Upper lobe of right lung (tissue), 1 donor: ENCODE data around the gene GM2A. TPM values are rescaled to one million over a fixed set of nuclear protein-coding genes. Genes with fewer than 3 reads are reported as not detected.

Source experiments
- ATAC-seq: fragments of 200-7000 bp; cut with Tn5 transposase; one replicate; pipeline ENCODE4 v1.9.1; 2020; ENCODE audit warnings: mild to moderate bottlenecking, moderate library complexity
- DNase-seq: peaks from one replicate; pipeline ENCODE4 v3.0.0-alpha.2; 2020
- H3K27ac ChIP-seq: fragments of 200-600 bp; one replicate; pipeline ENCODE4 v1.8.0; 2022
- H3K27me3 ChIP-seq: fragments of 200-600 bp; one replicate; pipeline ENCODE4 v1.8.0; 2022; ENCODE audit warnings: mild to moderate bottlenecking
- H3K36me3 ChIP-seq: fragments of 200-600 bp; one replicate; pipeline ENCODE4 v1.8.0; 2022
- H3K4me1 ChIP-seq: fragments of 200-600 bp; one replicate; pipeline ENCODE4 v1.8.0; 2022
- H3K4me3 ChIP-seq: fragments of 200-600 bp; one replicate; pipeline ENCODE4 v1.8.0; 2022; ENCODE audit warnings: mild to moderate bottlenecking
- H3K9me3 ChIP-seq: fragments of 200-600 bp; one replicate; pipeline ENCODE4 v1.8.0; 2022
- intact Hi-C: fragments of 100-400 bp; cut with DNase I; formaldehyde crosslinking; loops from one replicate; pipeline ENCODE4 v1.11.0; 2022
- total RNA-seq: library from RNA; stranded (reverse); fragmentation: NEBNext Ultra II Directional; extraction: Animal tissue kit (Norgen Biotek cat#: 25700); gene quantifications from one replicate; pipeline ENCODE4 v1.2.1, GENCODE V29; 2021
- TF ChIP-seq, protein P1 (sequence below): fragments of 200-600 bp; IDR thresholded peaks from one replicate; pipeline ENCODE4 v1.8.0; 2022; ENCODE audit warnings: antibody characterized with exemption
- donor health status: DM: no; HTN: yes; CAD: no; lungs with severe emphysema.

Gene GM2A
- total RNA-seq, 1 donor from 2014 or later = 104 TPM

DNA sequence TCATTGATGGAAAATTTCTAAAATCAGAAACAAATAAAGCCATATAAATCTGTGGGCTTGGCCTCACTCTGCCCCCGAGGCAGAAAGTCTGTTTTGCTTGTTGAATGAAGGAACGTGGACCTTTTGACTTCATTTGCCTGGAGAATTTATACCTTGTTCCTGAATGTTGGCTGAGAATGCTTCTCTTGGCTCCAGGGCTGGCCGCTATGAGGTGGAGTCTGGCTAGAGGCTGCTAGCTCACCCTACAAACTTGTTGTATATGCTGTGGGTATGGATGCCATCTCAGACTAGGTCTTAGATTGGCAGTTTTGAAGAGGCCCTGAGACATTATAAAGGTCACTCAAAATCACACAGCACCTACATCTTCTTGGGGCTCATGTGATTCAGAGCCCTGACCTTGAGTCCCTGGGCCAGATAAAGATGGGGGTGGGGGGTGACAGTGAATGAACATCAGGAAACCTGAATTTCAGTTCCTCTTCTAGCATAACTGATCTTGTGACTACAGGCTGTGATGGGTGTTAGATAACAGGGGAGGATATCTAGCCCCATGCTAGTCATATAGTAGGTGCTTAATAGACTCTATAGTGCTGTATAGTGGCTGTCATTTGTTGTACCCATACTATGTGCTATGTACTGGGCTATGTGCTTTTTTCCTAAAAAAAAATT, 2.8 kb downstream of the GM2A start:
- ATAC-seq (no peak), DNase-seq (no peak)
- Histone ChIP-seq H3K9me3 (no peaks in the 10 kb centered on the region), H3K4me1 (peaks cover 15% of the 10 kb centered on the region), H3K27me3 (no peaks in the 10 kb centered on the region), H3K4me3 (no peak overlapping the region), H3K27ac (no peak overlapping the region), H3K36me3 (no peaks in the 10 kb centered on the region)
- intact Hi-C loops = no loop called here
- TF ChIP-seq, protein P1, sequence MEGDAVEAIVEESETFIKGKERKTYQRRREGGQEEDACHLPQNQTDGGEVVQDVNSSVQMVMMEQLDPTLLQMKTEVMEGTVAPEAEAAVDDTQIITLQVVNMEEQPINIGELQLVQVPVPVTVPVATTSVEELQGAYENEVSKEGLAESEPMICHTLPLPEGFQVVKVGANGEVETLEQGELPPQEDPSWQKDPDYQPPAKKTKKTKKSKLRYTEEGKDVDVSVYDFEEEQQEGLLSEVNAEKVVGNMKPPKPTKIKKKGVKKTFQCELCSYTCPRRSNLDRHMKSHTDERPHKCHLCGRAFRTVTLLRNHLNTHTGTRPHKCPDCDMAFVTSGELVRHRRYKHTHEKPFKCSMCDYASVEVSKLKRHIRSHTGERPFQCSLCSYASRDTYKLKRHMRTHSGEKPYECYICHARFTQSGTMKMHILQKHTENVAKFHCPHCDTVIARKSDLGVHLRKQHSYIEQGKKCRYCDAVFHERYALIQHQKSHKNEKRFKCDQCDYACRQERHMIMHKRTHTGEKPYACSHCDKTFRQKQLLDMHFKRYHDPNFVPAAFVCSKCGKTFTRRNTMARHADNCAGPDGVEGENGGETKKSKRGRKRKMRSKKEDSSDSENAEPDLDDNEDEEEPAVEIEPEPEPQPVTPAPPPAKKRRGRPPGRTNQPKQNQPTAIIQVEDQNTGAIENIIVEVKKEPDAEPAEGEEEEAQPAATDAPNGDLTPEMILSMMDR = no peak

DNA sequence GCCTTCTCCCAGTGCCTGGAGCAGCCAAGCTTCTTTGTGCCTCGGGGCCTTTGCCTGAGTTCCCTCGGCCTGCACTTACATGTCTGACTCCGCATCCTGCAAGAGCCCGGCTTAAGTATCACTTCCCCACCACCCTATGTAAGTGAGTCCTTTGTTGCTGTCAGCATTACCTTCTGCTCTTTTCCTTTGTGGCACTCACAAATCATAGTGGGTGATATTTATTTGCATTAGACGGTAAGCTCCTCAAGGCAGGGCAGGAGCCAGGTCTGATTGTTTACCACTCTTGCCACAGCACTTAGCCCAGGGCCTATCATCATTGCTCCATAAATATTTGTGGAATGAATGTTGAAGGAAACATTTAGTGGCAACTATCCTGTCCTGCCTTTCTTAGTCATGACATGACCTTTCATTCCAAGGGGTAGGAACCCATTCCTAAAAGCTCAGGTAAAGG, 4.8 kb downstream of the GM2A start:
- H3K27me3 ChIP-seq = no peaks in the 10 kb centered on the region
- peak overlapping the region; percentile 9 for H3K27ac ChIP-seq

DNA sequence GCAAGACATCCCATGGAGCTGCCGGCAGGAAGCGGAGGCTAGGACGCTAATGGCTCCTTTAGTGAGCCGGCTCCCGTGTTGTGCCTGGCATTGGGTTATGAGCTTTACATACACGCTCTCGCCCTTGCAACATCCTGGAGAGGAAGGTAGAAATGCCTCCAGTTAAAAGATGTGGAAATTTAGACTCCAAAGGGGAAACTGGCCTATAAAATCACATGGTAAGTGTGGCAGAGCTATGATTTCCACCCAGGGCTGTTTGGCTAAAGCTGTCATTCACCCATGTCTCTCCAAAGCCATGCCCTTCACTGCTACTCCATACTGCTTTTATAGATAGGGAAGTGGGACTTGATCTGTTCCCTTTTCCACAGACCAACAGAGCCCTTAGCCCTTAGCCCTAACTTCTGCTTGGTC, 5.2 kb downstream of the GM2A start:
- TF ChIP-seq, protein P1 = no peak
- peak; percentile 87 for ATAC-seq

More for the DNA sequence above, 4.8 kb downstream of the GM2A start:
- Histone ChIP-seq H3K9me3 (no peaks in the 10 kb centered on the region), H3K4me3 (no peak overlapping the region), H3K36me3 (peaks cover 16% of the 10 kb centered on the region), H3K4me1 (peaks cover 15% of the 10 kb centered on the region)
- intact Hi-C loops = no loop called here
- TF ChIP-seq, protein P1 = no peak
- DNase-seq (no peak), ATAC-seq (no peak)

DNA sequence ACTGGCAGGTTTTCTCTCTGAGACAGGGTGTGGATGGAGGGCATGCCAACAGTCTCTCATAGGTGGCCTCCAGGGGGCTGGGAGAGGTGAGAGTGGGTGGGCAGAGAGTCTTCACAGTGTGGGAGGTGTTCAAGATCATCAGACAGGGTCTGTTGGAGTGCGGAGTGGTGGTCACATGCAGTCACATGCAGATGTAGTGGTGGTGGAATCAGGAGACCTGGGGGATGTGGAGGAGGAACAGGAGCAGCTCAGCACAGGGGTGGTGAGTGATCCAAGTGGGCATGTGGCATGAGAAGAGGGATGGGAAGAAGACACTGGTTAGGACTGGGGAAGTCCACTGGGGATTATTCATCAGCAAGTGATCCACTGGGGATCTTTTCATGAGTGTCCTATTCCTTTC, 5.8 kb downstream of the GM2A start:
- TF ChIP-seq, protein P1 = no peak
- peak; percentile 64 for DNase-seq

More for the DNA sequence above, 5.2 kb downstream of the GM2A start:
- H3K4me3 ChIP-seq = no peak overlapping the region
- H3K36me3 ChIP-seq = peaks cover 17% of the 10 kb centered on the region
- intact Hi-C loops = no loop called here
- peak overlapping the region; percentile 9 for H3K27ac ChIP-seq
- no peaks in the 10 kb centered on the region for H3K27me3 ChIP-seq
- no peak for DNase-seq
- H3K9me3 ChIP-seq = no peaks in the 10 kb centered on the region
- H3K4me1 ChIP-seq = peaks cover 15% of the 10 kb centered on the region

DNA sequence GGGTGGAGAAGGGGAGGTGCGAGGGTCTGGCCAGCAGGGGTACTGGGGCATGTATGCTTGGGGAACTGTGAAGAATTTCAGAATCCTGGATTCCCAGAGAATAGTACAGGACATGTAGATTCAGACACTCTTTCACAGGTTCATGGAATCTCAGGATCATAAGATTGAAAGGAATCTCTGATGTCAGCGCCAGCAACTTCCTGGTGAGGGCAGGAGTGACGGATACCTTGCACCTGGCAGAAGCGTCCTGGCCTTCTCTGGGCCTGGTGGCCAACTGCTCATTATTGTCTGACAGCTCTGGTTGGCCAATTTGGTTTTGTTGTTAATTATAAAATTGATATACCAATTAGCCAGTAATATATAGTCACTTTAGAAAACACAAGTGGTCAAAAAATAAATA, 6.9 kb downstream of the GM2A start:
- Histone ChIP-seq H3K27ac (no peak overlapping the region), H3K36me3 (peaks cover 17% of the 10 kb centered on the region), H3K4me1 (peaks cover 3% of the 10 kb centered on the region), H3K9me3 (no peaks in the 10 kb centered on the region), H3K27me3 (no peaks in the 10 kb centered on the region), H3K4me3 (no peak overlapping the region)
- TF ChIP-seq, protein P1 = no peak
- ATAC-seq (no peak), DNase-seq (no peak)
- intact Hi-C loops = no loop called here

More for the DNA sequence above, 5.8 kb downstream of the GM2A start:
- Histone ChIP-seq H3K36me3 (peaks cover 17% of the 10 kb centered on the region), H3K27me3 (no peaks in the 10 kb centered on the region), H3K4me1 (peaks cover 12% of the 10 kb centered on the region), H3K4me3 (no peak overlapping the region), H3K9me3 (no peaks in the 10 kb centered on the region), H3K27ac (no peak overlapping the region)
- intact Hi-C loops = no loop called here
- ATAC-seq = peak; percentile 4
